Keratinocyte (primary cell): ENCODE data around the gene ZNF765. TPM values are rescaled to one million over a fixed set of nuclear protein-coding genes. Genes with fewer than 3 reads are reported as not detected.

Source experiments
- DNase-seq: peaks from one replicate; pipeline ENCODE4 v3.0.0-alpha.2; 2011; ENCODE audit warnings: low read depth, missing footprints, low spot score
- FAIRE-seq: peaks from 2 replicates; lab custom pipeline; 2011; peaks lifted over from hg19 to GRCh38; lab: Jason Lieb, UNC
- H2AFZ ChIP-seq: 2 replicates; pipeline ENCODE4 v1.6.0; 2012; ENCODE audit warnings: low read length, control low read depth, inconsistent platforms; ENCODE audit not compliant: control insufficient read depth
- H3K27ac ChIP-seq: 2 replicates; pipeline ENCODE4 v1.5.1; 2011; ENCODE audit warnings: low read length; ENCODE audit not compliant: control insufficient read depth, insufficient read depth
- H3K27me3 ChIP-seq: 3 replicates; pipeline ENCODE4 v1.6.0; 2011; ENCODE audit warnings: low read length; ENCODE audit not compliant: control insufficient read depth, insufficient read depth; ENCODE audit errors: extremely low read depth
- H3K36me3 ChIP-seq, 2 experiments: 2 replicates in 1 of 2; 3 replicates in 1 of 2; pipeline ENCODE4 v1.5.1; 2011; ENCODE audit warnings: low read length in 2 of 2, mild to moderate bottlenecking in 1 of 2; ENCODE audit not compliant: control insufficient read depth in 2 of 2, insufficient read depth in 2 of 2; ENCODE audit errors: extremely low read depth in 1 of 2
- H3K4me1 ChIP-seq: 3 replicates; pipeline ENCODE4 v1.5.1; 2011; ENCODE audit warnings: low read length; ENCODE audit not compliant: control insufficient read depth, insufficient read depth; ENCODE audit errors: extremely low read depth
- H3K4me2 ChIP-seq: 3 replicates; pipeline ENCODE4 v1.6.0; 2011; ENCODE audit warnings: low read depth, low read length; ENCODE audit not compliant: control insufficient read depth, insufficient read depth; ENCODE audit errors: extremely low read depth
- H3K4me3 ChIP-seq, 3 experiments: fragments of 200-600 bp in 1 of 3; sonication (generic) in 1 of 3; 2 replicates in 2 of 3; 3 replicates in 1 of 3; pipeline ENCODE4 v1.5.1; 2011 to 2016; ENCODE audit warnings: low read length in 3 of 3, mild to moderate bottlenecking in 3 of 3, control low read depth in 2 of 3, inconsistent platforms in 1 of 3, low read depth in 1 of 3, mixed read lengths in 1 of 3, mixed run types in 1 of 3, moderate library complexity in 1 of 3; ENCODE audit not compliant: control insufficient read depth in 2 of 3, insufficient read depth in 2 of 3; ENCODE audit errors: extremely low read depth in 1 of 3
- H3K79me2 ChIP-seq: 2 replicates; pipeline ENCODE4 v1.6.0; 2012; ENCODE audit warnings: low read length; ENCODE audit not compliant: control insufficient read depth, insufficient read depth
- H3K9ac ChIP-seq: 3 replicates; pipeline ENCODE4 v1.6.0; 2011; ENCODE audit warnings: low read length; ENCODE audit not compliant: control insufficient read depth, insufficient read depth; ENCODE audit errors: extremely low read depth
- H3K9me1 ChIP-seq: 3 replicates; pipeline ENCODE4 v1.6.0; 2011; ENCODE audit warnings: low read length; ENCODE audit not compliant: control insufficient read depth, insufficient read depth; ENCODE audit errors: extremely low read depth
- H3K9me3 ChIP-seq: 2 replicates; pipeline ENCODE4 v1.5.1; 2012; ENCODE audit warnings: low read depth, low read length; ENCODE audit not compliant: control insufficient read depth
- H4K20me1 ChIP-seq: 3 replicates; pipeline ENCODE4 v1.6.0; 2011; ENCODE audit warnings: low read length; ENCODE audit not compliant: control insufficient read depth, insufficient read depth; ENCODE audit errors: extremely low read depth
- CTCF ChIP-seq, 3 experiments: IDR thresholded peaks in 1 of 3; conservative IDR thresholded peaks in 1 of 3; optimal IDR thresholded peaks in 1 of 3; 2 replicates in 2 of 3; 3 replicates in 1 of 3; pipeline versions ENCODE3 to v1.5.1; 2011; ENCODE audit warnings: low read length in 3 of 3, mild to moderate bottlenecking in 3 of 3, moderate library complexity in 2 of 3, control low read depth in 1 of 3, inconsistent platforms in 1 of 3; ENCODE audit not compliant: insufficient read depth in 2 of 3; ENCODE audit errors: extremely low read depth in 1 of 3
- EZH2 ChIP-seq: IDR thresholded peaks from one replicate; pipeline ENCODE4 v1.6.1; 2012; ENCODE audit warnings: inconsistent platforms, mild to moderate bottlenecking, low read length, moderate library complexity
- dilution Hi-C: fragments of 300-500 bp; cut with MboI; formaldehyde crosslinking; loops from one replicate; pipeline ENCODE4 v1.7.0; 2020; ENCODE audit warnings: low sequenced_read_pairs; ENCODE audit not compliant: extremely low pct_ligation_motif_present
- polyA plus RNA-seq, 5 experiments: library from polyadenylated mRNA; depleted of rRNA in 3 of 5; stranded (reverse) in 3 of 5; stranded (forward) in 1 of 5; unstranded in 1 of 5; fragments of >200 nt; gene quantifications; 1 replicate in 1 of 5; 2 replicates in 3 of 5; 3 replicates in 1 of 5; pipeline versions ENCODE4 v1.2.1 to v1.2.3, GENCODE V29; 2011 to 2012; ENCODE audit warnings: missing spikeins in 2 of 5, low read depth in 1 of 5, low replicate concordance in 1 of 5

The ZNF765 gene
- polyA plus RNA-seq, 1 donor (not counting 4 experiments of a cell fraction or from before 2014, with no cell fraction given) = 5.2 TPM

DNA sequence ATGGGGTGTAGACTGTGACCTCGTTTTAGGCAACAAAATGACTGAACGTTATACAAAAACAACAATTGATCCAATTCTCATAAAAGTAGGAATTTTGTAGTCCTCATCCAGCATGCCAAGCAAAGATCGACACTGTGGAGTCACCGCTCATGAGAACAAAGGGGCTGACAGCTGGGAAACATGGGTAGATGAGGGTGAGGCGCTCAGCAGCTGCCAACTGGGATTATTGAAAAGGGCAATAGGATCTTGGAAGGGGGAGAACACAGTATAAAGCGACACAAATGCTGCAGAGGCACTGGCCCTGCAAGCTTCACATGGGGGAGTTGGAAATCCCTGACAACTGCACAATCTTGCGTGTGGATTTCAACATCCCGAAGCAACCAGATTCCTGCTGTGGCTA lies 5.4 kb upstream of the ZNF765 start:
- no peak for DNase-seq
- FAIRE-seq = no peak
- no peak overlapping the region for H3K4me3 ChIP-seq
- no peaks in the 10 kb centered on the region for H3K36me3 ChIP-seq
- H2AFZ ChIP-seq = no peak overlapping the region
- dilution Hi-C loops = no loop called here
- H3K9me1 ChIP-seq = no peaks in the 10 kb centered on the region
- H4K20me1 ChIP-seq = no peaks in the 10 kb centered on the region
- H3K4me2 ChIP-seq = no peak overlapping the region
- no peak for TF ChIP-seq CTCF (optimal IDR thresholded peaks at IDR 0.05 in 1 of 3, IDR thresholded peaks at IDR 0.05 in 1 of 3, conservative IDR thresholded peaks at IDR 0.05 in 1 of 3; ENCODE audit: extremely low read depth in 1 of 3, insufficient read depth in 2 of 3, low read length in 3 of 3)
- no peak for TF ChIP-seq EZH2
- H3K79me2 ChIP-seq = no peaks in the 10 kb centered on the region
- no peak overlapping the region for H3K9ac ChIP-seq
- peaks cover 3% of the 10 kb centered on the region for H3K4me1 ChIP-seq
- no peak overlapping the region for H3K27ac ChIP-seq
- H3K27me3 ChIP-seq = no peaks in the 10 kb centered on the region
- H3K9me3 ChIP-seq = peaks cover 11% of the 10 kb centered on the region

GRCh38 chr19:53389978-53390377 lies 5.0 kb upstream of the ZNF765 start:
- dilution Hi-C loops = no loop called here
- Histone ChIP-seq H3K9me1 (no peaks in the 10 kb centered on the region), H2AFZ (no peak overlapping the region), H3K9ac (no peak overlapping the region), H3K4me3 (no peak overlapping the region), H3K27me3 (no peaks in the 10 kb centered on the region), H3K79me2 (no peaks in the 10 kb centered on the region), H3K27ac (no peak overlapping the region), H3K9me3 (peaks cover 9% of the 10 kb centered on the region), H4K20me1 (no peaks in the 10 kb centered on the region), H3K4me1 (peaks cover 5% of the 10 kb centered on the region), H3K4me2 (no peak overlapping the region), H3K36me3 (no peaks in the 10 kb centered on the region)
- DNase-seq (no peak), FAIRE-seq (no peak)
- TF ChIP-seq CTCF (optimal IDR thresholded peaks at IDR 0.05 in 1 of 3, IDR thresholded peaks at IDR 0.05 in 1 of 3, conservative IDR thresholded peaks at IDR 0.05 in 1 of 3; ENCODE audit: extremely low read depth in 1 of 3, insufficient read depth in 2 of 3, low read length in 3 of 3) (no peak), EZH2 (no peak)
